Fibroblast of lung (primary cell): Measurements from ENCODE around the gene BZW2. TPM values are rescaled to one million over a fixed set of nuclear protein-coding genes. Genes with fewer than 3 reads are reported as not detected.
A peak's percentile ranks its signal among the peaks of the same experiment; 100 is the strongest.

Experiments
- DNase-seq, 2 donors: peaks; one replicate each; pipeline versions ENCODE4 v3.0.0 to v3.0.0-alpha.2; 2010; ENCODE audit warnings: low read depth in 2 of 2
- H2AFZ ChIP-seq: 2 replicates; pipeline ENCODE4 v1.5.1; 2012; ENCODE audit warnings: low read length, control low read depth, inconsistent platforms
- H3K27ac ChIP-seq: 2 replicates; pipeline ENCODE4 v1.5.1; 2011; ENCODE audit warnings: low read length, control low read depth; ENCODE audit not compliant: insufficient read depth
- H3K27me3 ChIP-seq: 2 replicates; pipeline ENCODE4 v1.5.1; 2011; ENCODE audit warnings: mild to moderate bottlenecking, low read length; ENCODE audit not compliant: control insufficient read depth, insufficient read depth
- H3K36me3 ChIP-seq: 2 replicates; pipeline ENCODE4 v1.5.1; 2011; ENCODE audit warnings: low read length; ENCODE audit not compliant: control insufficient read depth, insufficient read depth
- H3K4me1 ChIP-seq: 2 replicates; pipeline ENCODE4 v1.5.1; 2011; ENCODE audit warnings: low read length; ENCODE audit not compliant: control insufficient read depth, insufficient read depth; ENCODE audit errors: extremely low read depth
- H3K4me2 ChIP-seq: 2 replicates; pipeline ENCODE4 v1.5.1; 2011; ENCODE audit warnings: low read length, control low read depth; ENCODE audit not compliant: insufficient read depth; ENCODE audit errors: extremely low read depth
- H3K4me3 ChIP-seq, 4 experiments: fragments of 200-600 bp in 1 of 4; sonication (generic) in 1 of 4; replicated peaks in 1 of 4; 2 replicates each; pipeline ENCODE4 v1.5.1; 2011 to 2016; ENCODE audit warnings: low read length in 4 of 4, low read depth in 3 of 4, mild to moderate bottlenecking in 3 of 4, control low read depth in 2 of 4, inconsistent platforms in 1 of 4, mixed read lengths in 1 of 4; ENCODE audit not compliant: insufficient read depth in 1 of 4; ENCODE audit errors: control extremely low read depth in 1 of 4
- H3K79me2 ChIP-seq: 2 replicates; pipeline ENCODE4 v1.5.1; 2012; ENCODE audit warnings: mild to moderate bottlenecking, low read length, inconsistent platforms; ENCODE audit not compliant: control insufficient read depth, insufficient read depth
- H3K9ac ChIP-seq: 2 replicates; pipeline ENCODE4 v1.5.1; 2011; ENCODE audit warnings: mild to moderate bottlenecking, low read length, control low read depth; ENCODE audit not compliant: insufficient read depth
- H3K9me3 ChIP-seq: 2 replicates; pipeline ENCODE4 v1.5.1; 2012; ENCODE audit warnings: low read depth, low read length; ENCODE audit not compliant: control insufficient read depth, insufficient read depth
- H4K20me1 ChIP-seq: 2 replicates; pipeline ENCODE4 v1.5.1; 2011; ENCODE audit warnings: low read length; ENCODE audit not compliant: control insufficient read depth, insufficient read depth; ENCODE audit errors: extremely low read depth
- EZH2 ChIP-seq: IDR thresholded peaks from 2 replicates; pipeline ENCODE4 v1.5.1; 2012; ENCODE audit warnings: low read length, control low read depth, mild to moderate bottlenecking; ENCODE audit errors: missing control alignments
- polyA plus RNA-seq, 2 donors: library from polyadenylated mRNA; depleted of rRNA in 1 of 2; stranded (reverse) in 1 of 2; unstranded in 1 of 2; fragments of >200 nt; gene quantifications; 2 replicates each; pipeline ENCODE4 v1.2.1, GENCODE V29; 2011 to 2012; ENCODE audit warnings: missing spikeins in 1 of 2
- total RNA-seq: library from RNA; depleted of rRNA; stranded (reverse); fragments of >200 nt; gene quantifications from 2 replicates; pipeline ENCODE4 v1.2.1, GENCODE V29; 2014
- TF ChIP-seq, protein P1 (sequence below), 2 donors: IDR thresholded peaks in 1 of 2; conservative IDR thresholded peaks in 1 of 2; 1 replicate in 1 of 2; 2 replicates in 1 of 2; pipeline ENCODE4 v1.5.1; 2011 to 2012; ENCODE audit warnings: low read length in 2 of 2, control low read depth in 1 of 2, inconsistent platforms in 1 of 2, low read depth in 1 of 2, mild to moderate bottlenecking in 1 of 2

Gene BZW2
- total and polyA plus RNA-seq, 2 donors (not counting 1 experiment from before 2014, with no cell fraction given) = 43.3 to 88.8 TPM

GRCh38 chr7:16702441-16702840 lies 56.5 kb downstream of the BZW2 start:
- no peak overlapping the region for H2AFZ ChIP-seq
- no peaks in the 10 kb centered on the region for H4K20me1 ChIP-seq
- DNase-seq = no peak
- no peak overlapping the region for H3K27ac ChIP-seq
- H3K9ac ChIP-seq = no peak overlapping the region
- no peaks in the 10 kb centered on the region for H3K4me1 ChIP-seq
- H3K4me3 ChIP-seq = no peak overlapping the region
- no peaks in the 10 kb centered on the region for H3K79me2 ChIP-seq
- no peak overlapping the region for H3K4me2 ChIP-seq
- no peaks in the 10 kb centered on the region for H3K27me3 ChIP-seq
- TF ChIP-seq EZH2 = no peak
- TF ChIP-seq, protein P1, sequence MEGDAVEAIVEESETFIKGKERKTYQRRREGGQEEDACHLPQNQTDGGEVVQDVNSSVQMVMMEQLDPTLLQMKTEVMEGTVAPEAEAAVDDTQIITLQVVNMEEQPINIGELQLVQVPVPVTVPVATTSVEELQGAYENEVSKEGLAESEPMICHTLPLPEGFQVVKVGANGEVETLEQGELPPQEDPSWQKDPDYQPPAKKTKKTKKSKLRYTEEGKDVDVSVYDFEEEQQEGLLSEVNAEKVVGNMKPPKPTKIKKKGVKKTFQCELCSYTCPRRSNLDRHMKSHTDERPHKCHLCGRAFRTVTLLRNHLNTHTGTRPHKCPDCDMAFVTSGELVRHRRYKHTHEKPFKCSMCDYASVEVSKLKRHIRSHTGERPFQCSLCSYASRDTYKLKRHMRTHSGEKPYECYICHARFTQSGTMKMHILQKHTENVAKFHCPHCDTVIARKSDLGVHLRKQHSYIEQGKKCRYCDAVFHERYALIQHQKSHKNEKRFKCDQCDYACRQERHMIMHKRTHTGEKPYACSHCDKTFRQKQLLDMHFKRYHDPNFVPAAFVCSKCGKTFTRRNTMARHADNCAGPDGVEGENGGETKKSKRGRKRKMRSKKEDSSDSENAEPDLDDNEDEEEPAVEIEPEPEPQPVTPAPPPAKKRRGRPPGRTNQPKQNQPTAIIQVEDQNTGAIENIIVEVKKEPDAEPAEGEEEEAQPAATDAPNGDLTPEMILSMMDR (conservative IDR thresholded peaks at IDR 0.05 in 1 of 2, IDR thresholded peaks at IDR 0.05 in 1 of 2; ENCODE audit: low read depth in 1 of 2, low read length in 2 of 2) = no peak
- no peaks in the 10 kb centered on the region for H3K9me3 ChIP-seq
- H3K36me3 ChIP-seq = no peaks in the 10 kb centered on the region

GRCh38 chr7:16708511-16708910 lies 62.5 kb downstream of the BZW2 start:
- Histone ChIP-seq H3K4me2 (no peak overlapping the region), H3K9ac (no peak overlapping the region), H3K27me3 (no peaks in the 10 kb centered on the region), H3K9me3 (no peaks in the 10 kb centered on the region), H3K4me3 (no peak overlapping the region), H2AFZ (no peak overlapping the region), H3K36me3 (no peaks in the 10 kb centered on the region), H3K27ac (no peak overlapping the region), H3K79me2 (no peaks in the 10 kb centered on the region), H3K4me1 (no peaks in the 10 kb centered on the region), H4K20me1 (no peaks in the 10 kb centered on the region)
- TF ChIP-seq EZH2 = no peak
- TF ChIP-seq, protein P1 (conservative IDR thresholded peaks at IDR 0.05 in 1 of 2, IDR thresholded peaks at IDR 0.05 in 1 of 2; ENCODE audit: low read depth in 1 of 2, low read length in 2 of 2) = no peak
- peak in 1 of 2 donors; percentile 44 for DNase-seq

- H3K27ac ChIP-seq = no peak overlapping the region
Measured at GRCh38 chr7:16708980-16709379, 63.0 kb downstream of the BZW2 start.

More at GRCh38 chr7:16708980-16709379, 63.0 kb downstream of the BZW2 start:
- TF ChIP-seq, protein P1 (conservative IDR thresholded peaks at IDR 0.05 in 1 of 2, IDR thresholded peaks at IDR 0.05 in 1 of 2; ENCODE audit: low read depth in 1 of 2, low read length in 2 of 2) = no peak
- no peak for TF ChIP-seq EZH2
- H3K4me3 ChIP-seq = no peak overlapping the region
- no peak overlapping the region for H3K4me2 ChIP-seq
- no peaks in the 10 kb centered on the region for H3K79me2 ChIP-seq
- no peak overlapping the region for H3K9ac ChIP-seq
- H3K4me1 ChIP-seq = no peaks in the 10 kb centered on the region
- DNase-seq = peak; percentile 86 to 99
- no peaks in the 10 kb centered on the region for H4K20me1 ChIP-seq
- no peaks in the 10 kb centered on the region for H3K9me3 ChIP-seq
- no peaks in the 10 kb centered on the region for H3K27me3 ChIP-seq
- no peaks in the 10 kb centered on the region for H3K36me3 ChIP-seq
- no peak overlapping the region for H2AFZ ChIP-seq
